GM12801 (cell line): Measurements from ENCODE around the gene IQSEC1.

Experiments used
- TF ChIP-seq, protein P1 (sequence below): IDR thresholded peaks from one replicate; pipeline ENCODE4 v1.5.1; 2011; ENCODE audit warnings: control low read depth; ENCODE audit not compliant: insufficient read length; ENCODE audit errors: extremely low read depth

Gene IQSEC1

DNA sequence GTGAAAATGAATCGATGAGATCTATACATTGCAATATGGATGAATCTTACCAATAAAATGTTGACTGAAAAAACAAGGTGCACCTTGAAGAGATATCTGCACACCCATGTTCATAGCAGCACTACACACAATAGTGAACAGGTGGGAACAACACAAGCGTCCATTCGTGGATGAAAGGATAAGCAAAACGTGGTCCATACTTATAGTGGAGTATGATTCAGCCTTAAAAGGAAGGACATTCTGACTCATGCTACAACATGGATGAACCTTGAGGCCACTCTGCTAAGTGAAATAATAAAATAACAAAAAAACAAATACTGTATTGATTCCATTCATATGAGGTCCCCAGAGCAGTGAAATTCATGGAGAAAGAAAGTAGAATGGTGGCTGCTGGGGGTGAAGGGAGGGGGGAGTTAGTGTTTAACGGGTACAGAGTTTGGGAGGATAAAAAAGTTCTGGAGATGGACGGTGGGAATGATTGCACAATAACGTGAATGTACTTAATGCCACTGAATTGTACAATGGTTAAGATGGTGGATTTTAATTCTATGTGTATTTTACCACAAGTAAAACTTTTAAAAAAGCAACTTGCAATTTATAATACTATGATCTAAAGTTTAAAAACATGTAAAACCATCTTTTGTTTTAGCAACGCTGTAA, 35.6 kb downstream of the IQSEC1 start:
- TF ChIP-seq, protein P1, sequence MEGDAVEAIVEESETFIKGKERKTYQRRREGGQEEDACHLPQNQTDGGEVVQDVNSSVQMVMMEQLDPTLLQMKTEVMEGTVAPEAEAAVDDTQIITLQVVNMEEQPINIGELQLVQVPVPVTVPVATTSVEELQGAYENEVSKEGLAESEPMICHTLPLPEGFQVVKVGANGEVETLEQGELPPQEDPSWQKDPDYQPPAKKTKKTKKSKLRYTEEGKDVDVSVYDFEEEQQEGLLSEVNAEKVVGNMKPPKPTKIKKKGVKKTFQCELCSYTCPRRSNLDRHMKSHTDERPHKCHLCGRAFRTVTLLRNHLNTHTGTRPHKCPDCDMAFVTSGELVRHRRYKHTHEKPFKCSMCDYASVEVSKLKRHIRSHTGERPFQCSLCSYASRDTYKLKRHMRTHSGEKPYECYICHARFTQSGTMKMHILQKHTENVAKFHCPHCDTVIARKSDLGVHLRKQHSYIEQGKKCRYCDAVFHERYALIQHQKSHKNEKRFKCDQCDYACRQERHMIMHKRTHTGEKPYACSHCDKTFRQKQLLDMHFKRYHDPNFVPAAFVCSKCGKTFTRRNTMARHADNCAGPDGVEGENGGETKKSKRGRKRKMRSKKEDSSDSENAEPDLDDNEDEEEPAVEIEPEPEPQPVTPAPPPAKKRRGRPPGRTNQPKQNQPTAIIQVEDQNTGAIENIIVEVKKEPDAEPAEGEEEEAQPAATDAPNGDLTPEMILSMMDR = no peak

DNA sequence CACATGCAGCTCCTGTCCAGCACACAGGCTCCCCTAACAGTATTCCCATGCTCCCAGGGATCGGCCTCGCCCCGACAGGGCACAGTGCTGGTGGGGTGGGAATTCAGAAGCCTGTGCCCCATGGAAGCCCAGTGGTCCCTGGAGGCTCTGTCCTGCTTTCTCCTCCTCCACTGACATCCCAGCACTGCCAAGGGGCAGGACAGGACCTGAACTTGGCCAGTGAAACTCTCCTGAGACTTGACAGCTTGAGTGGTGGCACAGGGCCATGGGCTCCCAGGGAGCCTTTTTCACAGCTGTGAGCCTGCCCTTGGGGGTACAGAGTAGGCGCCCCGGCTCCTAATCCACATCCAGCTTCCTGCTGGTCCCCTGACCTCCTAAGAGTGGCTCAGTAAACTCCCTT, 38.4 kb downstream of the IQSEC1 start:
- TF ChIP-seq, protein P1 = no peak

DNA sequence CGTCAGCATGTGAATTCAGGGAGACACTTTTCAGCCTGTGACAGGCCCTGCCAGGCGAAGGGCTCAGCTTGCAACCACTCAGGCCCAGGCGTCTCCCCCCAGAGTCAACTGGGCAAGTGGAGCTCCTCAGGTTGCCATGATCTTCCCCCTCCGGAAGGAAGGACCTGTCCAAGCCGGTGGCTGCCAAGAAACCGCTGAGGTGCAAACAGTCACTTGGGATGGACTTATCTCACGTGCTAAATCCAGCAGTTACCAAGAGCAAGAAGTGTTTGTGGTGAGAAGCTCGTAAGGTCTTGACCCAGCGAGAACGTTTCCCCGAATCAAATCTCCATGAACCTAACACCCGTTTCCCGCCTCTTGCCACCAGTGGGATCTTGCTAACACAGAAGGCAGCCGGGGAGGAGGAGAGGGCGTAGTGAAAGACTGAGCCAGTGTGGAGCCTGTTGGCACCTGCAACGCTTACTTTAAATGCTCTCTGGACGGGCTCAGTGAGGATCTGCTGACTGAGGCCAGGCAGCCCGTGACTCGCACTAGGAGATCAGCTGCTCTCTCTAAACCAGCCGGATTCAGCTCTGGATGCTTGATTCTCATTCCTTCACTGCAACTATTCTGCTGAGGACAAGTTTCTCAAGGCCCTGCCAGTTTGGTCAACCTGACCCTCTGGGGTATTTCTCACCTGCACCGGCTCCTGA, 39.0 kb downstream of the IQSEC1 start:
- TF ChIP-seq, protein P1 = no peak

DNA sequence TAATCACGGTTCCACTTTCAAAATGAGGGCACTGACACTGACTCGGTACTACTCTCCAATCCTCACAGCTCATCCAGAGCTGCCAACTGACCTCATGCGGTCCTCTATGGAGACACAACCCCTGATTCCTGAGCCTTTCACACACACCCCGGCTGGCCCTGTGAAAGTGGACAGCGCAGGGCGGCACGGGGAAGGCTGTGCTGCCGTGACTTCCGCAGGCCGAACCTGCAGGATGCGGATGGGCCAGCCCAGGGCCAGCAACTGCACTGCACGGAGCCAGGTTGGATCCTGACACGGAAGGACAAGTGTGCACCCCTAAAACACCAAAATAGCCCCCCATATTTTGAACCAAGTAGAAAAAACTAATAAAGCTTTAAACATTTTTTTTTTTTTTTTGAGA, 41.0 kb downstream of the IQSEC1 start:
- TF ChIP-seq, protein P1 = no peak

DNA sequence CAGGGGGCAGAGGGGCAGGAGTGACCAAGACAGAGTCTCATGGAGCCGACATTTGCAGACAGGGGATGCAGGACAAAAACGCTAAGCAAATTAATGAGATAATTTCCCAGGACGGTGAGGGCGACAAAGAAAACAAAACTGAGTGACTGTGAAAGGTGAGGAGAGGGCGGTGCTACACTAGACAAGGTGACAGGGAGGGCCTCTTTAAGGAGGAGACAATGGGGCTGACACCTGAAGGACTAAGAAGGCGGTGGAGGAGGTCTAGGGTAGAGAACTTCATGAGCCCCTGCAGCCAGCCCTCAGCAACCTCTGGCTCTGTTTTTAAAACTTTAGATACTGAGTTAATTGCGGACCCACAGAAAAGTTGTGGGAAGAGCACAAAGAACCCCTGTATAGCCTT, 41.6 kb downstream of the IQSEC1 start:
- TF ChIP-seq, protein P1 = no peak

DNA sequence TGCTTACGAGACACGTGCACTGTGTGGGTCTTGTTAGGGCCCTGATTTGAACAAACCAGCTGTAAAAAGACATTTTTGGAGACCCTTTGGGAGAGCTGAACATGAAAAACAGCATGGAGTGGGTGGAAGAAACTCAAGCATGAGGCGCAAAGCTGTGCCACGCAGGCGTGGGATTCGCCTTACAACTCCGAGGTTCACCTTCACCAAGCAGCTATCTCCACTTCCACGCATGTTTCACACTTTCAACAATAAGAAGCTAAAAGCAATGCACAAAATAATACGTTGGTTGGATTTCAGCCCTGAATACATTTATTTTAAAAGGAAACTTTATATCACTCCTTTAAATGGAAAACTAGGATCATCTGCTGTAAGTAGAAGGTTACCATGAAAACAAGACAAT, 42.5 kb downstream of the IQSEC1 start:
- TF ChIP-seq, protein P1 = no peak

DNA sequence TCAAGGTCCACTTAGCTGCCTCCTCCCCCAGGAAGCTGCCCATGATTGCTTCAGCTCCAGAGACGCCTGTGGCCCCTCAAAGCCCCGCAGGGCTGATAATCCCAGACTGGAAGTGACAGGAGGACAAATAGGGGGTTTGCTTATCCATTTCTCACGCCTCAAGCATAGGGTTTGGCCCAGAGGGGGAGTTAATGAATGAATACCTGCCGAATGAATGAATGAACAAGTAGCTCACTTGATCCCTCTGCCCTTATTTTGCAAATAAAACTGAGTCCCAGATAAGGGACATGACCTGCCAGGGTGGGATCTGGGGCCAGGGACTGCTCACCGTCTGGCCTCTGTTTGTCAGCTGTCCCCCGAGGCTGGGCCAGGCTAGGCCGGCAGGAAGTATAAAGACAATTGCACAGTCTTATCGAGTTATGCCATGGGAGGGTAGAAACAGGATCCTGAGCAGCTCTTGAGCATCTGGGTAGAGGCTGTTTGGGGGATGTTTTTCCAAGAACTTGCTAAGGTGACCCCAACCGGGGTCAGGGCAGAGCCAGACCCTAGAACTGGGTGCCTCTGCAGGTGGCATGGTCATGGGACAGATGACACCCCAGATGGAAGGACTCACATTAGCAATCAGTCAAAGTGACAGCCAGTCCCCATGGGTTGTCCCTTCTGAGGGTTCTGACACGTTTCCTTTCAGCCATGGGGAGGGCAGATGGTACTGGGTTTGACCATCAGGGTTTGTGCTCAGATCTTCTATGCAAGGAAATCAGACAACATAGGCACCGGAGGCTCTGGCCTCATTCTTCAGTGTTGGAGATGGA, 45.0 kb downstream of the IQSEC1 start:
- TF ChIP-seq, protein P1 = no peak
